KMS-11 (cell line): ENCODE results near the gene SYNE3.

Source experiments
- H2AFZ ChIP-seq: fragments of 200-600 bp; sonication (generic); 2 replicates; pipeline ENCODE4 v1.6.1; 2016; ENCODE audit warnings: antibody characterized with exemption, mixed run types, low read depth
- H3K27ac ChIP-seq: fragments of 200-600 bp; sonication (generic); 2 replicates; pipeline ENCODE4 v1.6.1; 2016; ENCODE audit warnings: mild to moderate bottlenecking, mixed run types
- H3K27me3 ChIP-seq: fragments of 200-600 bp; sonication (generic); 2 replicates; pipeline ENCODE4 v1.6.1; 2017; ENCODE audit warnings: mild to moderate bottlenecking, low read depth, mixed run types, moderate library complexity; ENCODE audit not compliant: insufficient read depth
- H3K36me3 ChIP-seq: fragments of 200-600 bp; sonication (generic); 2 replicates; pipeline ENCODE4 v1.6.1; 2017; ENCODE audit warnings: mild to moderate bottlenecking, mixed run types; ENCODE audit not compliant: insufficient read depth
- H3K4me1 ChIP-seq: fragments of 200-600 bp; sonication (generic); 2 replicates; pipeline ENCODE4 v1.6.1; 2016; ENCODE audit warnings: mild to moderate bottlenecking, low read depth, mixed run types; ENCODE audit not compliant: poor library complexity, severe bottlenecking
- H3K4me2 ChIP-seq: fragments of 200-600 bp; sonication (generic); 2 replicates; pipeline ENCODE4 v1.7.0; 2016; ENCODE audit warnings: mild to moderate bottlenecking, mixed run types
- H3K4me3 ChIP-seq: fragments of 200-600 bp; sonication (generic); IDR thresholded peaks from 2 replicates; pipeline ENCODE4 v1.6.1; 2017; ENCODE audit warnings: low read depth, low read length, mixed read lengths; ENCODE audit not compliant: insufficient read depth
- H3K79me2 ChIP-seq: fragments of 200-600 bp; sonication (generic); 2 replicates; pipeline ENCODE4 v1.6.1; 2016; ENCODE audit warnings: low read depth, mixed run types; ENCODE audit not compliant: insufficient read depth
- H3K9ac ChIP-seq: fragments of 200-600 bp; sonication (generic); 2 replicates; pipeline ENCODE4 v1.6.1; 2016; ENCODE audit warnings: mild to moderate bottlenecking, mixed run types
- H4K20me1 ChIP-seq: fragments of 200-600 bp; sonication (generic); 2 replicates; pipeline ENCODE4 v1.6.1; 2016; ENCODE audit warnings: mild to moderate bottlenecking, mixed run types; ENCODE audit not compliant: insufficient read depth
- TF ChIP-seq, protein P1 (sequence below): fragments of 200-600 bp; sonication (generic); conservative IDR thresholded peaks from 2 replicates; pipeline ENCODE4 v1.6.1; 2017; ENCODE audit warnings: low read depth, mild to moderate bottlenecking, antibody characterized with exemption, low read length, moderate library complexity, mixed read lengths

The SYNE3 gene

DNA sequence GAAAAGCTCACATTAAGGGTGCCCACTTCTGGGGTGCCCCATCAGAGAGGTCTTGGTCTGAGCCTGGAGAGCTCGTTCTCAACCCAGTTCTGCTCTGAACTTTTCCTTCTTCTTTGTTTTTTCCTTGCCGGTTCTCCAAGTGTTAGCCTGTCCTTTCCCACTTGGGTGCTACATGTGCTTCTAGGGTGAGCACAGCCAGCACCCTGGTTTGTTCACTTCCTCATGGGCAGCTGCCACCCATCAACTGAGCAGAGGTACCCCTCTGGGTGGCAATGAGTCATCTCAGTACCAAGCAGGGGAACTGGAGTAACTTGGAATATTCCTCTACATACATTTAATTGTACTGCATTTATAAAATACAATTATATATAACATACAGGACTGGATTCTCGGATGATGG is 3.9 kb upstream of the SYNE3 start:
- peaks cover 4% of the 10 kb centered on the region for H3K79me2 ChIP-seq
- H3K4me1 ChIP-seq: peaks cover 45% of the 10 kb centered on the region
- H2AFZ ChIP-seq: peak overlapping the region; percentile 63; the same call in 1 of the 2 replicates
- TF ChIP-seq, protein P1, sequence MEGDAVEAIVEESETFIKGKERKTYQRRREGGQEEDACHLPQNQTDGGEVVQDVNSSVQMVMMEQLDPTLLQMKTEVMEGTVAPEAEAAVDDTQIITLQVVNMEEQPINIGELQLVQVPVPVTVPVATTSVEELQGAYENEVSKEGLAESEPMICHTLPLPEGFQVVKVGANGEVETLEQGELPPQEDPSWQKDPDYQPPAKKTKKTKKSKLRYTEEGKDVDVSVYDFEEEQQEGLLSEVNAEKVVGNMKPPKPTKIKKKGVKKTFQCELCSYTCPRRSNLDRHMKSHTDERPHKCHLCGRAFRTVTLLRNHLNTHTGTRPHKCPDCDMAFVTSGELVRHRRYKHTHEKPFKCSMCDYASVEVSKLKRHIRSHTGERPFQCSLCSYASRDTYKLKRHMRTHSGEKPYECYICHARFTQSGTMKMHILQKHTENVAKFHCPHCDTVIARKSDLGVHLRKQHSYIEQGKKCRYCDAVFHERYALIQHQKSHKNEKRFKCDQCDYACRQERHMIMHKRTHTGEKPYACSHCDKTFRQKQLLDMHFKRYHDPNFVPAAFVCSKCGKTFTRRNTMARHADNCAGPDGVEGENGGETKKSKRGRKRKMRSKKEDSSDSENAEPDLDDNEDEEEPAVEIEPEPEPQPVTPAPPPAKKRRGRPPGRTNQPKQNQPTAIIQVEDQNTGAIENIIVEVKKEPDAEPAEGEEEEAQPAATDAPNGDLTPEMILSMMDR: no peak
- H3K4me3 ChIP-seq: no peak overlapping the region
- H4K20me1 ChIP-seq: no peaks in the 10 kb centered on the region
- peak overlapping the region; percentile 93 for H3K27ac ChIP-seq
- H3K9ac ChIP-seq: peak overlapping the region; percentile 32; the same call in 1 of the 2 replicates
- H3K27me3 ChIP-seq: no peaks in the 10 kb centered on the region
- H3K36me3 ChIP-seq: no peaks in the 10 kb centered on the region
- H3K4me2 ChIP-seq: peak overlapping the region; percentile 100

DNA sequence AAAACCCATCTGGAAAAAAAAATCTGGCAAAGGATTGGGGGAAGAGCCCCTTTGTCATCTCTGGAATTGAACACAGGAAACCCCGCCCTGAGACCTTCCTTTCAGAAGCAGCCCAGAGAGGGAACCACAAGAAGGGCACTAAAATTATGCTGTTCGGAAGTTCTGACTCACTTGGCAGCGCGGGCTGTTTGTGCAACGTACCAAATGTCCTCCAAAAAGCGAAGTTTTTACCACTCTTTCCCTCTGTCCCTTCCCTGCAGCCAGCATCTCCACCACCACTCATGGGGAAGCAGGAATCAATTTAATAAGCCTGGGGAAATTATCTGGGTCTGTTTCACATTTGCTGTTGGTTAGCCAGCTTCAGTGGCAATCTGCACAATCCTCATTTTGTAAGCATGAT is 3.2 kb upstream of the SYNE3 start:
- H3K4me2 ChIP-seq: peak overlapping the region; percentile 100
- H3K4me3 ChIP-seq: no peak overlapping the region
- H3K27me3 ChIP-seq: no peaks in the 10 kb centered on the region
- H3K27ac ChIP-seq: peak overlapping the region; percentile 93
- no peaks in the 10 kb centered on the region for H3K36me3 ChIP-seq
- TF ChIP-seq, protein P1: no peak
- peaks cover 50% of the 10 kb centered on the region for H3K4me1 ChIP-seq
- H3K79me2 ChIP-seq: peaks cover 11% of the 10 kb centered on the region
- H4K20me1 ChIP-seq: no peaks in the 10 kb centered on the region
- peak overlapping the region; percentile 63; the same call in 1 of the 2 replicates for H2AFZ ChIP-seq
- H3K9ac ChIP-seq: peak overlapping the region; percentile 68; the same call in 1 of the 2 replicates

DNA sequence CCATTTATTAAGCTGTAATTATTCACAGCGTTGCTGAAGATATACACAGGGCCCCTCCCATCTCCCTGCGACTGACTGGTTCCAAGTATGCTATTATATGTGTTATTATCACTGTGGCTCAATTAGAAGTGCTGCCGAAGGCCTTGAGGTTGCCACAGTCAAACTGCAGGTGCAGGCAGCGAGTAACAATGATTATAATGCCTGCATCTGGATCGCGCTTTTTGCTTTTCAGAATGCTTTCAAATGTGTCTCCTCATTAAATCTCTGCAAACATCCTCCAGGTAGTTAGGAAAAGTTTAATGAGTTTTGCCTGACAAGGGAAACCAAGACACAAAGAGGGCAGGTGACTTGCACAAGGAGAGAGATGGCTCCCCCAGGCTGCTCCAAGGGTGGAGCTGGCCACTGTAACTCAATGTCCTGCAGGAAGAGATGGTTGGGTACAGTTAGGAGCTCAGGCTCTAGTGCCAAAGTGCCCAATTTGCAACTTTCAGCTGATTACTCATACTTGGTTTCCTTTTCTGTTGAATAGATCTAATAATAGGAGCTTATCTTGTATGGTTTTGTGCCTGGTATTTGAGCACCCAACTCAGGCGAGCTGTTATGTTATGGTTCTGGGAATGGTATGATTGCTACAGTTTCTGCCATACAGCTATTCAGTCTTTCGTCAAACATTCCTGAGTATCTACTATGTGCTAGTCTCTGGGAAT is 1.7 kb upstream of the SYNE3 start:
- Histone ChIP-seq H3K27ac (peak overlapping the region; percentile 93), H4K20me1 (no peaks in the 10 kb centered on the region), H3K79me2 (peaks cover 23% of the 10 kb centered on the region), H3K4me2 (peak overlapping the region; percentile 100), H3K4me1 (peaks cover 56% of the 10 kb centered on the region), H2AFZ (peak overlapping the region; percentile 52; the same call in 1 of the 2 replicates), H3K36me3 (no peaks in the 10 kb centered on the region), H3K4me3 (no peak overlapping the region), H3K9ac (peak overlapping the region; percentile 68; the same call in 1 of the 2 replicates), H3K27me3 (no peaks in the 10 kb centered on the region)
- TF ChIP-seq, protein P1: no peak

DNA sequence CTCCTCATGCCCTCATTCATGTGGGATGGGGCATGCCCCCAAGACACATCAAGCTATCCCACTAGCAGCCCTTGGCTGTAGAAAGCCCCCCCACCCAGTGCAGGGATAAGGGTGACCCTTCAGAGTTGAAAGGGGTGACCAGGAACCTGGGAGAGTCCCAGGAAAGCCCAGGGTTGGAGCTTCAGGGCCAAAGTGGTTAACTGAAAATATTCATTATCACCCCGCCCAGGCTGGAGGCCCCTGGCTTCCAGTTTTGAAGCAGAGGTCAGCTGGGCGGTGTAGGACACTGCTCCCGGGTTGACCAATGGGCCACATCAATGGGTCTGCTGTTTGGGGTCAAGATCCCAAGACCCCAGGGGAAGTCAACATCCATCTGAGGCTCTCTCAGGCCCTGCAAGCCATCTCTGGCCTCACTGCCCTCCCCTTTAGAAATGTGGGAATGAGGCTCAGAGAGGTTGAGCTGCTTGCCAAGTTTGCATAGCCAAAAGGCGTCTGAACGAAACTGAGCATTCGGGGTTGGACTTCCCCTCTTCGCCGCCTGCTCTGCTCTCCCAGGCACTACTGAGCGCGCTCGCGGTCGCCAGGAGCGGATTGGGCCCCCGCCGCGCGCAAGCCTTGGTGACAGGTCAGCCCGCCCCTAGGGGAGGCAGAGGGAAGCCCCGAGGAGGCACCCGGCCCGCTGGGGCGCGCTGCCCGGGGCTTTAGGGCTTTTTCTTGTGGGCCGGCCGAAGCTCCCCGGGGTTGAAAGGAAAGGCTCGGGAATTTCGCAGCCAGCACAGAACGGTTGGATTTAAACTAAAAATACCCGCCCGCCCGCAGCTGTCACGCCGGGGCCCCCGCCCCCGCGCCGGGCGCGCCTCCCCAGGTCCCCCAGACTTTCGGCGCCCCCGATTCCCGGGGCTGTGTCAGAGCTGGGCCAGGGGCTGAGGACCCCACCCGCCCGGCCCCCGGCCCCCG is 576 bp downstream of the SYNE3 start:
- Histone ChIP-seq H3K27me3 (no peaks in the 10 kb centered on the region), H3K79me2 (peaks cover 32% of the 10 kb centered on the region), H3K4me1 (peaks cover 51% of the 10 kb centered on the region), H3K4me3 (no peak overlapping the region), H3K27ac (peak overlapping the region; percentile 54), H2AFZ (no peak overlapping the region), H3K4me2 (peak overlapping the region; percentile 80), H3K36me3 (no peaks in the 10 kb centered on the region), H3K9ac (peak overlapping the region; percentile 49; the same call in 1 of the 2 replicates), H4K20me1 (no peaks in the 10 kb centered on the region)
- TF ChIP-seq, protein P1: 0 out of 2 replicates have a peak, but pooled peaks have one; percentile 21
